ENCODE data around the gene LMNTD2.

GRCh38 chr11:534396-535209 is 25.9 kb downstream of the LMNTD2 start:
- TF ChIP-seq, protein P1, sequence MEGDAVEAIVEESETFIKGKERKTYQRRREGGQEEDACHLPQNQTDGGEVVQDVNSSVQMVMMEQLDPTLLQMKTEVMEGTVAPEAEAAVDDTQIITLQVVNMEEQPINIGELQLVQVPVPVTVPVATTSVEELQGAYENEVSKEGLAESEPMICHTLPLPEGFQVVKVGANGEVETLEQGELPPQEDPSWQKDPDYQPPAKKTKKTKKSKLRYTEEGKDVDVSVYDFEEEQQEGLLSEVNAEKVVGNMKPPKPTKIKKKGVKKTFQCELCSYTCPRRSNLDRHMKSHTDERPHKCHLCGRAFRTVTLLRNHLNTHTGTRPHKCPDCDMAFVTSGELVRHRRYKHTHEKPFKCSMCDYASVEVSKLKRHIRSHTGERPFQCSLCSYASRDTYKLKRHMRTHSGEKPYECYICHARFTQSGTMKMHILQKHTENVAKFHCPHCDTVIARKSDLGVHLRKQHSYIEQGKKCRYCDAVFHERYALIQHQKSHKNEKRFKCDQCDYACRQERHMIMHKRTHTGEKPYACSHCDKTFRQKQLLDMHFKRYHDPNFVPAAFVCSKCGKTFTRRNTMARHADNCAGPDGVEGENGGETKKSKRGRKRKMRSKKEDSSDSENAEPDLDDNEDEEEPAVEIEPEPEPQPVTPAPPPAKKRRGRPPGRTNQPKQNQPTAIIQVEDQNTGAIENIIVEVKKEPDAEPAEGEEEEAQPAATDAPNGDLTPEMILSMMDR (IDR thresholded peaks at IDR 0.05; ENCODE audit: low read depth, low read length, poor library complexity, severe bottlenecking), result peak; percentile 22
- TF ChIP-seq EZH2phosphoT487 (IDR thresholded peaks at IDR 0.05; ENCODE audit: borderline replicate concordance, low read length), result no peak

Data from DOHH2 (cell line).